Endothelial cell of umbilical vein (primary cell): ENCODE data around the gene ABCF1. TPM values are rescaled to one million over a fixed set of nuclear protein-coding genes. Genes with fewer than 3 reads are reported as not detected.

Source experiments
- BruUV-seq: library from RNA; stranded (reverse); fragments of 400-500 nt; replicated peaks from 2 replicates; lab custom pipeline; 2021; lab: Mats Ljungman, UMichigan
- CTCF ChIA-PET: fragments of 300-600, 350-600 bp; sonication (Branson Sonifier 250); formaldehyde crosslinking; loops from one replicate; lab custom pipeline; 2021; ENCODE audit warnings: antibody characterized with exemption, inconsistent platforms; lab: Charles Lee
- POLR2A ChIA-PET: fragments of 300-600, 350-600 bp; sonication (Branson Sonifier 250); formaldehyde crosslinking; loops from one replicate; lab custom pipeline; 2021; ENCODE audit warnings: antibody characterized with exemption, inconsistent platforms; lab: Charles Lee
- DNase-seq: peaks from one replicate; pipeline ENCODE4 v3.0.0-alpha.2; 2011; ENCODE audit warnings: low read depth, low spot score
- FAIRE-seq: peaks from 2 replicates; lab custom pipeline; 2011; peaks lifted over from hg19 to GRCh38; lab: Jason Lieb, UNC
- H2AFZ ChIP-seq: 2 replicates; pipeline ENCODE4 v1.6.0; 2012; ENCODE audit warnings: low read depth, low read length, control low read depth, inconsistent platforms
- H3K27ac ChIP-seq: 2 replicates; pipeline ENCODE4 v1.5.1; 2011; ENCODE audit warnings: low read depth, mild to moderate bottlenecking, control low read depth, low read length, moderate library complexity; ENCODE audit not compliant: insufficient read depth
- H3K27me3 ChIP-seq, 2 experiments: 2 replicates each; pipeline versions ENCODE4 v1.6.0 to v1.6.1; 2011; ENCODE audit warnings: low read length in 2 of 2, mixed read lengths in 1 of 2; ENCODE audit not compliant: control insufficient read depth in 2 of 2, insufficient read depth in 2 of 2
- H3K36me3 ChIP-seq, 2 experiments: 2 replicates in 1 of 2; 3 replicates in 1 of 2; pipeline ENCODE4 v1.5.1; 2011; ENCODE audit warnings: low read length in 2 of 2, mild to moderate bottlenecking in 1 of 2, moderate library complexity in 1 of 2; ENCODE audit not compliant: control insufficient read depth in 2 of 2, insufficient read depth in 2 of 2; ENCODE audit errors: extremely low read depth in 1 of 2
- H3K4me1 ChIP-seq: 3 replicates; pipeline ENCODE4 v1.5.1; 2011; ENCODE audit warnings: mild to moderate bottlenecking, low read length; ENCODE audit not compliant: control insufficient read depth, insufficient read depth; ENCODE audit errors: extremely low read depth
- H3K4me2 ChIP-seq: 2 replicates; pipeline ENCODE4 v1.6.1; 2011; ENCODE audit warnings: low read length, control low read depth, mixed read lengths; ENCODE audit not compliant: insufficient read depth
- H3K4me3 ChIP-seq, 3 experiments: fragments of 200-600 bp in 1 of 3; sonication (generic), shearing (Covaris generic) in 1 of 3; replicated peaks in 1 of 3; 2 replicates each; pipeline ENCODE4 v1.5.1; 2011 to 2016; ENCODE audit warnings: control low read depth in 3 of 3, low read length in 3 of 3, mild to moderate bottlenecking in 2 of 3, inconsistent platforms in 1 of 3, low read depth in 1 of 3, moderate library complexity in 1 of 3; ENCODE audit not compliant: insufficient read depth in 1 of 3
- H3K79me2 ChIP-seq: 2 replicates; pipeline ENCODE4 v1.6.0; 2012; ENCODE audit warnings: low read length, inconsistent platforms; ENCODE audit not compliant: control insufficient read depth, insufficient read depth
- H3K9ac ChIP-seq: replicated peaks from 2 replicates; pipeline ENCODE3; 2011; ENCODE audit warnings: low read length, control low read depth; ENCODE audit not compliant: insufficient read depth; ENCODE audit errors: extremely low read depth
- H3K9me1 ChIP-seq: replicated peaks from 3 replicates; pipeline ENCODE4 v1.6.0; 2011; ENCODE audit warnings: mild to moderate bottlenecking, low read length; ENCODE audit not compliant: control insufficient read depth, insufficient read depth; ENCODE audit errors: extremely low read depth
- H3K9me3 ChIP-seq: replicated peaks from 2 replicates; pipeline ENCODE4 v1.5.1; 2012; ENCODE audit warnings: low read length, inconsistent platforms; ENCODE audit not compliant: control insufficient read depth, insufficient read depth
- H4K20me1 ChIP-seq: replicated peaks from 2 replicates; pipeline ENCODE3; 2011; ENCODE audit warnings: mild to moderate bottlenecking, low read length; ENCODE audit not compliant: control insufficient read depth, insufficient read depth; ENCODE audit errors: extremely low read depth
- CTCF ChIP-seq, 2 donors: IDR thresholded peaks; 1 replicate in 1 of 2; 2 replicates in 1 of 2; pipeline ENCODE4 v1.5.1; 2011; ENCODE audit warnings: low read length in 2 of 2, mild to moderate bottlenecking in 2 of 2, moderate library complexity in 2 of 2, control low read depth in 1 of 2, inconsistent platforms in 1 of 2, low read depth in 1 of 2; ENCODE audit not compliant: insufficient read depth in 1 of 2; ENCODE audit errors: extremely low read depth in 1 of 2
- EZH2 ChIP-seq: IDR thresholded peaks from 2 replicates; pipeline ENCODE4 v1.6.1; 2012; ENCODE audit warnings: borderline replicate concordance, low read depth, mild to moderate bottlenecking, moderate library complexity, low read length, inconsistent platforms; ENCODE audit not compliant: severe bottlenecking
- FOS ChIP-seq: IDR thresholded peaks from 2 replicates; pipeline ENCODE4 v1.6.1; 2011; ENCODE audit warnings: mild to moderate bottlenecking, low read length, moderate library complexity, borderline replicate concordance; ENCODE audit not compliant: insufficient read depth
- GATA2 ChIP-seq: IDR thresholded peaks from 2 replicates; pipeline ENCODE4 v1.7.0; 2011; ENCODE audit warnings: low read depth, mild to moderate bottlenecking, moderate library complexity, mixed read lengths, low read length; ENCODE audit not compliant: insufficient read length, insufficient read depth
- JUN ChIP-seq: IDR thresholded peaks from 2 replicates; pipeline ENCODE4 v1.6.1; 2011; ENCODE audit warnings: borderline replicate concordance, low read depth; ENCODE audit not compliant: insufficient read length, insufficient read depth
- MAX ChIP-seq: IDR thresholded peaks from 2 replicates; pipeline ENCODE4 v1.6.1; 2011; ENCODE audit not compliant: insufficient read depth, insufficient read length
- MYC ChIP-seq: IDR thresholded peaks from one replicate; pipeline ENCODE4 v1.6.1; 2011; ENCODE audit warnings: mild to moderate bottlenecking, low read depth, low read length
- POLR2A ChIP-seq: IDR thresholded peaks from 2 replicates; pipeline ENCODE4 v1.6.1; 2012; ENCODE audit warnings: low read depth, mild to moderate bottlenecking, control low read depth, low read length
- POLR2AphosphoS5 ChIP-seq: IDR thresholded peaks from 2 replicates; pipeline ENCODE4 v1.6.1; 2012; ENCODE audit warnings: low read depth, mild to moderate bottlenecking, control low read depth, low read length, moderate library complexity; ENCODE audit not compliant: insufficient read depth
- dilution Hi-C: fragments of 300-500 bp; cut with MboI; formaldehyde crosslinking; loops from one replicate; pipeline ENCODE4 v1.15.0; 2019; ENCODE audit warnings: low sequenced_read_pairs; ENCODE audit not compliant: extremely low pct_ligation_motif_present
- intact Hi-C: fragments of 100-400 bp; cut with micrococcal nuclease; formaldehyde crosslinking; loops from one replicate; pipeline ENCODE4 v1.10.0; 2022
- polyA plus RNA-seq, 4 experiments: library from polyadenylated mRNA; depleted of rRNA in 3 of 4; stranded (reverse) in 3 of 4; unstranded in 1 of 4; fragments of >200 nt; gene quantifications; 2 replicates each; pipeline versions ENCODE4 v1.2.1 to v1.2.3, GENCODE V29; 2011 to 2012; ENCODE audit warnings: missing spikeins in 1 of 4
- total RNA-seq: library from RNA; stranded (reverse); gene quantifications from 2 replicates; pipeline ENCODE4 v1.2.3, GENCODE V29; 2021

Gene ABCF1
- total and polyA plus RNA-seq, 2 donors (not counting 3 experiments of a cell fraction or from before 2014, with no cell fraction given), result 34.0 to 60.3 TPM

- Histone ChIP-seq H3K36me3 (no peaks in the 10 kb centered on the region), H3K4me1 (peaks cover 18% of the 10 kb centered on the region), H3K9ac (no peak overlapping the region), H3K27me3 (no peaks in the 10 kb centered on the region), H2AFZ (no peak overlapping the region), H3K79me2 (peaks cover 18% of the 10 kb centered on the region), H3K4me3 (no peak overlapping the region), H3K27ac (no peak overlapping the region), H3K9me1 (no peaks in the 10 kb centered on the region), H4K20me1 (no peaks in the 10 kb centered on the region), H3K4me2 (no peak overlapping the region), H3K9me3 (no peaks in the 10 kb centered on the region)
- dilution Hi-C loops (no loop called here), intact Hi-C loops (no loop called here)
- CTCF ChIA-PET, result interaction anchor here (1.8 kb wide), 1 partner anchor 23 kb away, joined by 9 read pairs; no protein-coding TSS in a partner anchor
- POLR2A ChIA-PET, result no interaction called here
- no TSS peak for BruUV-seq
- FAIRE-seq (no peak), DNase-seq (no peak)
- no peak for TF ChIP-seq JUN
- TF ChIP-seq CTCF (IDR thresholded peaks at IDR 0.05; ENCODE audit: extremely low read depth in 1 of 2, insufficient read depth in 1 of 2, low read depth in 1 of 2, low read length in 2 of 2), result no peak
Measured at GRCh38 chr6:30568245-30568644, 3.0 kb upstream of the ABCF1 start.

- H4K20me1 ChIP-seq, result no peaks in the 10 kb centered on the region
- H3K4me2 ChIP-seq, result peak overlapping the region; percentile 82
- DNase-seq, result no peak
- H3K4me1 ChIP-seq, result peaks cover 18% of the 10 kb centered on the region
- no peaks in the 10 kb centered on the region for H3K9me1 ChIP-seq
- BruUV-seq, result no TSS peak
- peak overlapping the region; percentile 93 for H2AFZ ChIP-seq
- no peak for FAIRE-seq
- POLR2A ChIA-PET, result interaction anchor here (1.9 kb wide), 1 partner anchor 13 kb away, joined by 9 read pairs; the partner anchor contains the start of genes GNL1 and PRR3
- no peak overlapping the region for H3K27ac ChIP-seq
- intact Hi-C loops, result no loop called here
- H3K27me3 ChIP-seq, result no peaks in the 10 kb centered on the region
- H3K9ac ChIP-seq, result peak overlapping the region; percentile 90
- dilution Hi-C loops, result no loop called here
- no peaks in the 10 kb centered on the region for H3K9me3 ChIP-seq
- no peaks in the 10 kb centered on the region for H3K36me3 ChIP-seq
- H3K79me2 ChIP-seq, result peaks cover 35% of the 10 kb centered on the region
- CTCF ChIA-PET, result interaction anchor here (1.5 to 2.7 kb wide), 7 partner anchors 13 to 161 kb away, joined by 3 to 17 read pairs (median 8); partner anchors contain the start of genes DHX16 and PRR3
- H3K4me3 ChIP-seq, result peak overlapping the region in 1 of 3 experiments; percentile 76
- no peak for TF ChIP-seq FOS
- no peak for TF ChIP-seq JUN
- TF ChIP-seq GATA2, result no peak
- no peak for TF ChIP-seq EZH2
- TF ChIP-seq MAX, result no peak
- TF ChIP-seq POLR2AphosphoS5, result no peak
- TF ChIP-seq POLR2A, result no peak
- TF ChIP-seq MYC, result no peak
- TF ChIP-seq CTCF (IDR thresholded peaks at IDR 0.05; ENCODE audit: extremely low read depth in 1 of 2, insufficient read depth in 1 of 2, low read depth in 1 of 2, low read length in 2 of 2), result no peak
Measured at GRCh38 chr6:30570263-30570662, 979 bp upstream of the ABCF1 start.
